ENCODE measurements around the gene GRIK4.

GRIK4 gene

GRCh38 chr11:120749395-120749794 is 237.8 kb downstream of the GRIK4 start:
- Histone ChIP-seq H3K36me3 (ENCODE audit: control insufficient read depth, low read length) (no peaks in the 10 kb centered on the region), H3K4me1 (ENCODE audit: control insufficient read depth, low read length) (no peaks in the 10 kb centered on the region), H3F3A (ENCODE audit: control insufficient read depth, insufficient read depth) (no peaks in the 10 kb centered on the region), H3K4me2 (ENCODE audit: low read length) (no peak overlapping the region), H3K27ac (ENCODE audit: low read depth, low read length) (no peak overlapping the region), H3K9me3 (ENCODE audit: control insufficient read depth, insufficient read depth, low read length) (no peaks in the 10 kb centered on the region), H4K20me1 (ENCODE audit: control insufficient read depth, insufficient read depth, low read depth, low read length) (no peaks in the 10 kb centered on the region), H3K27me3 (ENCODE audit: control insufficient read depth, low read length) (no peaks in the 10 kb centered on the region; the same call in 1 of the 2 replicates), H3K4me3 (ENCODE audit: low read length) (no peak overlapping the region), H3K79me2 (ENCODE audit: control insufficient read depth, low read length) (no peaks in the 10 kb centered on the region), H3K9me2 (replicated peaks; ENCODE audit: control insufficient read depth, low read length) (no peaks in the 10 kb centered on the region)
- no peak for TF ChIP-seq EZH2phosphoT487 (IDR thresholded peaks at IDR 0.05; ENCODE audit: borderline replicate concordance, low read length)
- no peak for TF ChIP-seq CTCF (IDR thresholded peaks at IDR 0.05; ENCODE audit: low read depth, low read length, poor library complexity, severe bottlenecking)

- H3K79me2 ChIP-seq (ENCODE audit: control insufficient read depth, low read length) = no peaks in the 10 kb centered on the region
- no peaks in the 10 kb centered on the region for H3F3A ChIP-seq (ENCODE audit: control insufficient read depth, insufficient read depth)
- H3K4me1 ChIP-seq (ENCODE audit: control insufficient read depth, low read length) = no peaks in the 10 kb centered on the region
- no peaks in the 10 kb centered on the region for H4K20me1 ChIP-seq (ENCODE audit: control insufficient read depth, insufficient read depth, low read depth, low read length)
- no peaks in the 10 kb centered on the region for H3K9me2 ChIP-seq (replicated peaks; ENCODE audit: control insufficient read depth, low read length)
- no peak overlapping the region for H3K4me2 ChIP-seq (ENCODE audit: low read length)
- no peak overlapping the region for H3K4me3 ChIP-seq (ENCODE audit: low read length)
- H3K9me3 ChIP-seq (ENCODE audit: control insufficient read depth, insufficient read depth, low read length) = no peaks in the 10 kb centered on the region
- no peak overlapping the region for H3K27ac ChIP-seq (ENCODE audit: low read depth, low read length)
- no peaks in the 10 kb centered on the region; the same call in 1 of the 2 replicates for H3K27me3 ChIP-seq (ENCODE audit: control insufficient read depth, low read length)
- TF ChIP-seq CTCF (IDR thresholded peaks at IDR 0.05; ENCODE audit: low read depth, low read length, poor library complexity, severe bottlenecking) (no peak), EZH2phosphoT487 (IDR thresholded peaks at IDR 0.05; ENCODE audit: borderline replicate concordance, low read length) (no peak)
- no peaks in the 10 kb centered on the region for H3K36me3 ChIP-seq (ENCODE audit: control insufficient read depth, low read length)
These were observed 239.3 kb downstream of the GRIK4 start for GRCh38 chr11:120750647-120751549.

GRCh38 chr11:120751550-120751949 is 240.0 kb downstream of the GRIK4 start:
- H3K9me2 ChIP-seq (replicated peaks; ENCODE audit: control insufficient read depth, low read length) = no peaks in the 10 kb centered on the region
- no peaks in the 10 kb centered on the region for H3F3A ChIP-seq (ENCODE audit: control insufficient read depth, insufficient read depth)
- no peak overlapping the region for H3K4me3 ChIP-seq (ENCODE audit: low read length)
- H3K4me1 ChIP-seq (ENCODE audit: control insufficient read depth, low read length) = no peaks in the 10 kb centered on the region
- no peak overlapping the region for H3K27ac ChIP-seq (ENCODE audit: low read depth, low read length)
- no peaks in the 10 kb centered on the region; the same call in 1 of the 2 replicates for H3K27me3 ChIP-seq (ENCODE audit: control insufficient read depth, low read length)
- no peak for TF ChIP-seq CTCF (IDR thresholded peaks at IDR 0.05; ENCODE audit: low read depth, low read length, poor library complexity, severe bottlenecking)
- TF ChIP-seq EZH2phosphoT487 (IDR thresholded peaks at IDR 0.05; ENCODE audit: borderline replicate concordance, low read length) = no peak
- H3K9me3 ChIP-seq (ENCODE audit: control insufficient read depth, insufficient read depth, low read length) = no peaks in the 10 kb centered on the region
- no peaks in the 10 kb centered on the region for H4K20me1 ChIP-seq (ENCODE audit: control insufficient read depth, insufficient read depth, low read depth, low read length)
- H3K4me2 ChIP-seq (ENCODE audit: low read length) = no peak overlapping the region
- H3K36me3 ChIP-seq (ENCODE audit: control insufficient read depth, low read length) = no peaks in the 10 kb centered on the region
- no peaks in the 10 kb centered on the region for H3K79me2 ChIP-seq (ENCODE audit: control insufficient read depth, low read length)

Data from DOHH2 (cell line).